HS-5 (cell line): ENCODE data around the gene BHLHE40.
A peak's percentile ranks its signal among the peaks of the same experiment; 100 is the strongest.

Source experiments
- DNase-seq: peaks from one replicate; pipeline ENCODE4 v3.0.0-alpha.2; 2012; ENCODE audit warnings: low read depth

Gene BHLHE40

DNA sequence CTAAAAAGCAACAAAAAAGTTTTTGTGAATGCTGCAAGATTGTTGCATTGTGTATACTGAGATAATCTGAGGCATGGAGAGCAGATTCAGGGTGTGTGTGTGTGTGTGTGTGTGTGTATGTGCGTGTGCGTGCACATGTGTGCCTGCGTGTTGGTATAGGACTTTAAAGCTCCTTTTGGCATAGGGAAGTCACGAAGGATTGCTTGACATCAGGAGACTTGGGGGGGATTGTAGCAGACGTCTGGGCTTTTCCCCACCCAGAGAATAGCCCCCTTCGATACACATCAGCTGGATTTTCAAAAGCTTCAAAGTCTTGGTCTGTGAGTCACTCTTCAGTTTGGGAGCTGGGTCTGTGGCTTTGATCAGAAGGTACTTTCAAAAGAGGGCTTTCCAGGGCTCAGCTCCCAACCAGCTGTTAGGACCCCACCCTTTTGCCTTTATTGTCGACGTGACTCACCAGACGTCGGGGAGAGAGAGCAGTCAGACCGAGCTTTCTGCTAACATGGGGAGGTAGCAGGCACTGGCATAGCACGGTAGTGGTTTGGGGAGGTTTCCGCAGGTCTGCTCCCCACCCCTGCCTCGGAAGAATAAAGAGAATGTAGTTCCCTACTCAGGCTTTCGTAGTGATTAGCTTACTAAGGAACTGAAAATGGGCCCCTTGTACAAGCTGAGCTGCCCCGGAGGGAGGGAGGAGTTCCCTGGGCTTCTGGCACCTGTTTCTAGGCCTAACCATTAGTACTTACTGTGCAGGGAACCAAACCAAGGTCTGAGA, 4.7 kb downstream of the BHLHE40 start:
- peak; percentile 79 for DNase-seq

DNA sequence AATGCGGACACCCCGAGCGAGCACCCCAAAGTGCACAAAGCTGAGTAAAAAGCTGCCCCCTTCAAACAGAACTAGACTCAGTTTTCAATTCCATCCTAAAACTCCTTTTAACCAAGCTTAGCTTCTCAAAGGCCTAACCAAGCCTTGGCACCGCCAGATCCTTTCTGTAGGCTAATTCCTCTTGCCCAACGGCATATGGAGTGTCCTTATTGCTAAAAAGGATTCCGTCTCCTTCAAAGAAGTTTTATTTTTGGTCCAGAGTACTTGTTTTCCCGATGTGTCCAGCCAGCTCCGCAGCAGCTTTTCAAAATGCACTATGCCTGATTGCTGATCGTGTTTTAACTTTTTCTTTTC, 5.3 kb downstream of the BHLHE40 start:
- no peak for DNase-seq

DNA sequence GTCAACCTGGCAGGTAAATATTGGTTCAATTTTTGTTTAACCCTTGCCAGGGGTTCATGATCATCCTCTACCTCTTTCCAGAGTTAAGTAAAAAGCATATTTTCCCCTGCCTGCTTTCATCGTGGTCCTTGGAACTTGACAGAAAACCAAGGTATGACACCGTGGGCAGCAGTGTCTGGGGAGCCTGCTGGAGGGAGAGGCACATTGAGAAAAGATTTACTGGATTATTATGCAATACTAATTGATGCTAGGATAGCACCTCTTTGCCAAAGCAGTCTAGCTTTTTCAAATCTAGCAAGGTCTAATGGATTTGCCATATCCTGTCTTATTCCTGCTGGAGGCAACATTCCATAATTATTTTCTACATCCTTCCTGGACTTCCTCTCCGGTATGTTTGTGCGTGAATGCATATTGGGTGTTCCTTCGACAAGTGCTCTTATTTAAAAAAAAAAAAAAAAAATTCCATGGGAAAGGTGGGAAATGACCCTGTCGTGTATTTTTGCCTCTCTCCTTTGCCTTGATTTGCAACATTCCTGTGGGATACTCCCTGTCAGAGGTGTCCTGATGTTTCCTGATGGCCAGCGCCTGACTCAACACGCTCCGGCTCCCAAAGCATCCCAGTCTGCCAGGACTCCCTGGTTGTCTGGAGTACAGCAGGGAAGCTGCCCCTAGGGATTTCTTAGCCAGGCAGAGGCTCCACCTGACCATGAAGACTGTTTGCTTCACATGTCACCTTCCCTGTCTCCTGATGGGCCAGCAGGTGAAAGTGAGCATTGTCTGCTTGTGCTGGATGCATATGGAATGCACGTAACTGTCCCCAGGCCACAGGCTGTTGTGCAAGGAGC, 6.3 kb downstream of the BHLHE40 start:
- DNase-seq = no peak

DNA sequence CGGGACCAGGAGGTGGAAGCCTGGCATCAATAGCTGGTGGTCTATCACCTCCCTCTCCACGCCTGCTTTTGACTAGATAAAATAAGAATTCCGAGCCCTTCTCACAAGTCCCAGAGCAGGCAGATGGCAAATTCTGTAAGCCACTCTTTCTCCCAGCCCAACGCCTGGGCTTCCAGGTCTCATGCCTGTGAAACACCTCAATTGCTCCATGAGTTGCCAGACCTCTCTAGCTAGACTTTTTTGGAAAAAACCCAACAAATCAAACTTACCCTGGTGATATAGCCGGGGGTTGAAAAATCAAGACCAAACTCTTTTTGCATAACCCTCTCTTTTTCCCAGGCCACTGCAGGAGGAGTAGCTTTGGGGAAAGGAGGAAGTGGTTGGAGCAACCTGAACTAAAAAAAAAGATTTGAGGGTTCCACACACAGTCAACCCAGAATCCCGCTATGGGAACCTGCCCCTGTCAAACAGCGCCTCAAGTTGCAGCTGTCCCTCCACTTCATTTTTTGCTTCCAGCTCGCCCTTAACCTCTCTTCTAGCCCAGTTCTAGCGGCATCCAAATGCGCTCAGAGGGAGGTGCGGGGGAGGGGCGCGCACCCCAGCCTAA, 7.0 kb downstream of the BHLHE40 start:
- no peak for DNase-seq

- DNase-seq = no peak
These were observed 7.7 kb downstream of the BHLHE40 start for GRCh38 chr3:4986782-4987537.

DNA sequence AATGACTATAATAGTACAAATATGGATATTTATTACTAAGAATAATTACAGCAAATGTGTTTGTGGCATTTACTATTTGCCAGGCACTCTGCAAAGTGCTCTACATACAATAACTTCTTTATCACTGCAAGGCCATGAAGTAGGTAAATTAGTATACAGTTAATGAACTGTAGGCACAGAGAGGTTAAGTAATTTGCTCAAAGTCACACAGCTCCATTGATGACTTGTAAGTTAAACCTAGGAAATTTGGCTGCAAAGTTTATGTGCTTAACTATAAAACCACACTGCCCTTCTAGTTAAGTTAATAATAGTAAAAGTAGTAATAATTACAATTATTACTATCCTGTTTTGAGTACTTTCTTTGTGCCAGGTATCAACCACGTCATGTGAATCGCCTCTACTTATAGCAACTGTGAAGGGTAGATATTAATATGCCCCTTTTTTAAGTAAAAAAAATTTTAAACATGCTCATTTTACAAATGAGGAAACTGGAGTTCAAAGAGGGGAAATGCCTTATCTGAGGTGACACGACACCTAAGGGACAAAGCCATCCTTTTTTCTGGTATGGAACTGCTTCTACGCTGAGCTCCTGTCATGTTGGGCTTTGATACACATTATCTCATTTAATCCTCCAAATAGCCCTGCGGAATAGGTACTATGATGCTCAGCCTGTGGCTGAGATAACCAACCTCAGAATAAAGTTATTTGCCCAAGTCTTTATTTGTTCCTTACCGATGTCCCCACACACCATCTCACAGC, 8.5 kb downstream of the BHLHE40 start:
- no peak for DNase-seq

- DNase-seq = no peak
These were observed 10.0 kb downstream of the BHLHE40 start for GRCh38 chr3:4988983-4989834.

DNA sequence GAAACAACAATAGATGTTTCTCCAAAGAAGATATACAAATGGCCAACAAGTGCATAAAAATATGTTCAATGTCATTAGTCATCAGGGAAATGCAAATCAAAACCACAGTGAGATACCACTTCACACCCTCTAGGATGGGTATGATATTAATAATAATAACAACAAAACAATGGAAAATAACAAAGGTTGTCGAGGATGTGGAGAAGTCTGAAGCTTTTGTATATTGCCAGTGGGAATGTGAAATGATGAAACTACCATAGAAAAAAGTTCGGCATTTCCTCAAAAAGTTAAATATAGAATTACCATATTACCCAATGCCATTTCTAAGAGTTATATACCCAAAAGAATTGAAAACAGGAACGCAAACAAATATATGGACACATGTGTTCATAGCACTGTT, 10.8 kb downstream of the BHLHE40 start:
- no peak for DNase-seq

- DNase-seq = no peak
These were observed 12.9 kb downstream of the BHLHE40 start for GRCh38 chr3:4992118-4992517.

- DNase-seq = no peak
These were observed 14.3 kb downstream of the BHLHE40 start for GRCh38 chr3:4993276-4994143.

- DNase-seq = no peak
These were observed 15.0 kb downstream of the BHLHE40 start for GRCh38 chr3:4994144-4994730.

DNA sequence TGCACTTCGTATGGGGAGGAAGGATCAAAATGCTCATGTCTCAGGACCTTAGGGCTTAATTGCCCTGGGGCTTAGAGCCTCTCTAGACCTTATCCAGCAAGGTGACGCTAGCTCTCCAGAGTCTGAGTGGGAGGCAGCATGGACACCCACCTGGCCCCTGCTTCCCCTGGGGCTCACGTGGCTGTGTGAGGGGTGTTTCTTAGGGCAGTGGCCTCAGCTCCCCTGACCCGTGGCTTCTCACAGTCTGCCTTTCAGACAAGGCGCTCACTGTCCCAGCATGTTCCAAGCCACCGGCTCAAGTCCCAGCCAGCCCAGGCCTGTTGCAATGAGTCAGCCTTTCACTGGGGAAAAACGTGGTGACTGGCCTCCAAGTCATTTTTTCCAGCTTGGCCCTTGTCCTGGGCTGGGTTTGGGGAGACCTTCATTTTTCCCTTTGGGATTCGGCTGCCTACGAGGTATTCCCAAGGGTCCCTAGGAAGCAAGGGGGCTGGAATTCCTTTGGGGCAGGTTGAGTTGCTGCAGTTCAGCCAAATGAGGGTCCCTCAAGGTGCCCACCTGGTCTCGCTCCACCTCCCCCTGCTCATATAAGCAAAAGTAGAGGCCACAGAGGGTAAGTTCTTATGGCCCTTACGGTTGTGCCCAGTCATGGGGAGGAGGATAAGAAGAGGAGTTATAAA, 15.7 kb downstream of the BHLHE40 start:
- no peak for DNase-seq

- no peak for DNase-seq
These were observed 16.3 kb downstream of the BHLHE40 start for GRCh38 chr3:4995500-4996053.

DNA sequence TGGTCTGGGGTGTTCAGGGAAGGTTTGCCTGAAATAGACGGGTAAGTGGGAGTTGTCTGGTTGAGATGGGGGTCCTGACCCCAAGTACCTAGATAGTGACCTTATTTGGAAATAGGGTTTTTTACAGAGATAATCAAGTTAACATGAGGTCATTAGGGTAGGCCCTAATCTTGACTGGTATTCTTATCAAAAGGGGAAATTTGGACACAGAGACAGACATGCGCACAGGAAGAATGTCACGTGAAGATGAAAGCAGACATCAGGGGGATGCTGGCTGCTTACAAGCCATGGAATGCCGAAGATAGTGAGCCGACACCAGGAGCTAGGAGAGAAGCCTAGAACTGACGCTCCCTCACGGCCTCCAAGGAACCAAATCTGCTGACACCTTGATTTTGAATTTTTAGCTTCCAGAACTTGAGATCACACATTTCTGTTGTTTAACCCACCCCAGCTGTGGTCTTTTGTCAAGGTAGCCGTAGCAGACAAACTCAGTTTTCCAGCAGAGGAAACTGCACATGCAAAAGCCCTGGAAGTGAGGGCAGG, 17.1 kb downstream of the BHLHE40 start:
- DNase-seq = no peak

DNA sequence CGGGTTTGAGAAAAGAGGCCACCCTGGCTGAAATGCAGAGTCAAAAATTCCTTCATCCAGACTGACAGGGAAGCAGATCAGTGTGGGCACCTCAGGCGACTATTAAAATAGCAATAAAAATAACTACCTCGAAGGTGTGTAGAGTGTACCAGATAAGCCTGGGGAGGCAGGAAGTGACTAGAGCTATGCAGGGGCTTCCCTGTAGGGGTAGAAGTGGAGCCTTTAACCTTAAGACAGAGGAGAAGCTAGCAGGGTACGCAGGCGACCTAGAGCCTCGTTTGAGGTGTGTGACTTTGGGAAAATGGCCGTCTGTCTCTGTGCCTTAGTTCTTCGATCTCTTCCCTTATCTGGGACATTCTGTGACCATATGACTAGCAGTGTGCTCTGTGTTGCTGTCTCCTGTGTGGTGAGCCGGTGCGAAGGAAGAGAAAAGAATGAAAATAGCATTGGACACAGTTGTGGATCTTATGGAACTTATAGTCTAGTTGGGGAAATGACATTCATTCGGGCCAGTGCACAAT, 17.6 kb downstream of the BHLHE40 start:
- DNase-seq = no peak

DNA sequence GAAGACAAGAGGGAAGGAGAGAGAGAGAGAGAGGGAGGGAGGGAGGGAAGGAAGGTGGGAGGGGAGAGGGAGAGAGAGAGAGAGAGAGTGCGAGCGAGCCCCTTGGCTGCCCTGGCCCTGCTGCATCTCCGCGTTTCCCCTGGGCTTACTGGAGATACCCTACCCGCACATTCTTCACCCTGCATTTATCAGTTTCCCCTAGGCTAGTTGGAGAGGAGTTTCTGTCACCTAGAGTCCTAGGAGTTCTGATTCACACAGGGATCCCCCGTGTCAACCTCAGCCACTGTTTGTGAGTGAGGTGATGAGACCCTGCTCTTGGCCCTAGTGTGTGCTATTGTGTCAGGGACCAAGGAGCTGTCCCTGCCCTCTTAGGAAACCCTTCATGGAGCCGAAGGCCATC, 18.7 kb downstream of the BHLHE40 start:
- no peak for DNase-seq

GRCh38 chr3:4999531-5000184, 20.4 kb downstream of the BHLHE40 start:
- DNase-seq = no peak
